AG04449 (cell line): Measurements from ENCODE around the gene TGFBR3.

Source experiments
- CTCF ChIA-PET: fragments of 350-600 bp; formaldehyde crosslinking; extraction: SDS; loops from one replicate; lab custom pipeline; 2021; ENCODE audit warnings: antibody characterized with exemption; lab: Yijun Ruan, JAX
- POLR2A ChIA-PET: fragments of 400-600, 350-600 bp; formaldehyde crosslinking; extraction: SDS; loops from one replicate; lab custom pipeline; 2020; ENCODE audit warnings: antibody characterized with exemption, inconsistent platforms; lab: Yijun Ruan, JAX
- DNase-seq: peaks from one replicate; pipeline ENCODE4 v3.0.0-alpha.2; 2010; ENCODE audit warnings: low read depth, low spot score
- H3K4me3 ChIP-seq: 2 replicates; pipeline ENCODE4 v1.5.1; 2011; ENCODE audit warnings: low read depth, mild to moderate bottlenecking, control low read depth, low read length
- TF ChIP-seq, protein P1 (sequence below): IDR thresholded peaks from one replicate; pipeline ENCODE4 v1.5.1; 2011; ENCODE audit warnings: mild to moderate bottlenecking, moderate library complexity, low read length, control low read depth, inconsistent platforms; ENCODE audit not compliant: insufficient read depth; ENCODE audit errors: missing control alignments

TGFBR3 gene

DNA sequence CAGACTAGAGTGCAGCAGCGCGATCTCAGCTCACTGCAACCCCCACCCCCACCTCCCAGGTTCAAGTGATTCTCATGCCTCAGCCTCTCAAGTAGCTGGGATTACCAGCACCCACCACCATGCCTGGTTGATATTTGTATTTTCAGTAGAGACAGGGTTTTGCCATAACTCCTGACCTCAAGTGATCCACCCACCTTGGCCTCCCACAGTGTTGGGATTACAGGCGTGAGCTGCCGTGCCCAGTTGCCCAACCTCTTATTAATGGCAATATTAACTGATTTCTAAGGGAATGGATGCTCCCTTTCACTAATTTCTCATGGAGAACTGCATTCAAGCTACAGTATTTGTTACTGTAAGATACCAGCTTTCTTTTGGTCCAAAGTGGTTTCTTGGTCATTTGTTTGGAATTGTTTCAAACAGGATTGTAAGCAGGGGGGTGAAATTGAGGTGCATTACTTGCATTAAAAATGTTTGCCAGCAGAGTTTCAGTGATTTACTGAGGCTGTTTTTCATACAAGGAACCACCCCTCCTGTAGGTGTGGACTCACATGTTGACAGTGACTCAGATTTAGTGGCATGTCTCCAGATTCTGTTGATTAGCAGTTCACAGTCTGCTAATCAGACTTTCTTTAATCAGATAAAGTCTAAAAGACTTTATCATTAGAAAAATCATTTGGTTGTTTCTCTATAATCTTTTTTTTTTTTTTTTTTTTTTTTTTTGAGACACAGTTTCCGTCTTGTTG, 3.9 kb upstream of the TGFBR3 start:
- POLR2A ChIA-PET: interaction anchor here (0.7 kb wide), 1 partner anchor 1405 kb away, joined by 3 read pairs; no protein-coding TSS in a partner anchor
- no peak for DNase-seq
- TF ChIP-seq, protein P1, sequence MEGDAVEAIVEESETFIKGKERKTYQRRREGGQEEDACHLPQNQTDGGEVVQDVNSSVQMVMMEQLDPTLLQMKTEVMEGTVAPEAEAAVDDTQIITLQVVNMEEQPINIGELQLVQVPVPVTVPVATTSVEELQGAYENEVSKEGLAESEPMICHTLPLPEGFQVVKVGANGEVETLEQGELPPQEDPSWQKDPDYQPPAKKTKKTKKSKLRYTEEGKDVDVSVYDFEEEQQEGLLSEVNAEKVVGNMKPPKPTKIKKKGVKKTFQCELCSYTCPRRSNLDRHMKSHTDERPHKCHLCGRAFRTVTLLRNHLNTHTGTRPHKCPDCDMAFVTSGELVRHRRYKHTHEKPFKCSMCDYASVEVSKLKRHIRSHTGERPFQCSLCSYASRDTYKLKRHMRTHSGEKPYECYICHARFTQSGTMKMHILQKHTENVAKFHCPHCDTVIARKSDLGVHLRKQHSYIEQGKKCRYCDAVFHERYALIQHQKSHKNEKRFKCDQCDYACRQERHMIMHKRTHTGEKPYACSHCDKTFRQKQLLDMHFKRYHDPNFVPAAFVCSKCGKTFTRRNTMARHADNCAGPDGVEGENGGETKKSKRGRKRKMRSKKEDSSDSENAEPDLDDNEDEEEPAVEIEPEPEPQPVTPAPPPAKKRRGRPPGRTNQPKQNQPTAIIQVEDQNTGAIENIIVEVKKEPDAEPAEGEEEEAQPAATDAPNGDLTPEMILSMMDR: no peak
- no peak overlapping the region for H3K4me3 ChIP-seq
- CTCF ChIA-PET: interaction anchor here (0.8 to 1.5 kb wide), 7 partner anchors 9 to 377 kb away, joined by 3 to 7 read pairs (median 3); no protein-coding TSS in a partner anchor

DNA sequence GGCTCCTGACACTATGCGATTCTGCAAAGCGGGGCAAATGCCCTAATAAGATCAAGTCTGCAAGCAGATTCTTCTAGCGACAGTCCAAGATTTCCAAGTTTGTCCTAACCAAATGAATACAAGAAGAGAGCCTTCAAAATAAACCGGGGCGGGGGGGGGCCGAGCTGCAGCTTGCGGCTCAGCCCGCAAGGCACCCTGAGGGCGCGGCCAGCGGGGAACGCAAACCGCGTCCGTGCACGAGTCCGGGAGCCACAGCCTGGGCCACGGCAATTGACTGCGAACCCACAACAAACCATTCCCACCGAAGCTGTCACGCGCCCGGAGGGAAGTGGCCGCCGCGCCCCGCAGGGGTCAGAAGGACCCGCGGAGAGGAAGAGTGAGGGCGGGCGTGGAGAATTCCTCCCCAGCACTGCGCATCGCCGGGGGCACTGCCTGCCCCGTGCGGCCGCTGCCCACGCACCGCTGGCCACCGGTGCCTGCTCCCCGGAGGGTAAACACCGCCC, 687 bp downstream of the TGFBR3 start:
- DNase-seq: no peak
- TF ChIP-seq, protein P1: peak; percentile 19
- POLR2A ChIA-PET: interaction anchor here (0.6 to 1.6 kb wide), 9 partner anchors 13 to 355 kb away, joined by 3 to 6 read pairs (median 3); no protein-coding TSS in a partner anchor
- H3K4me3 ChIP-seq: peak overlapping the region; percentile 76
- CTCF ChIA-PET: interaction anchor here (0.9 to 5.6 kb wide), 23 partner anchors 14 to 377 kb away, joined by 3 to 81 read pairs (median 4); no protein-coding TSS in a partner anchor

DNA sequence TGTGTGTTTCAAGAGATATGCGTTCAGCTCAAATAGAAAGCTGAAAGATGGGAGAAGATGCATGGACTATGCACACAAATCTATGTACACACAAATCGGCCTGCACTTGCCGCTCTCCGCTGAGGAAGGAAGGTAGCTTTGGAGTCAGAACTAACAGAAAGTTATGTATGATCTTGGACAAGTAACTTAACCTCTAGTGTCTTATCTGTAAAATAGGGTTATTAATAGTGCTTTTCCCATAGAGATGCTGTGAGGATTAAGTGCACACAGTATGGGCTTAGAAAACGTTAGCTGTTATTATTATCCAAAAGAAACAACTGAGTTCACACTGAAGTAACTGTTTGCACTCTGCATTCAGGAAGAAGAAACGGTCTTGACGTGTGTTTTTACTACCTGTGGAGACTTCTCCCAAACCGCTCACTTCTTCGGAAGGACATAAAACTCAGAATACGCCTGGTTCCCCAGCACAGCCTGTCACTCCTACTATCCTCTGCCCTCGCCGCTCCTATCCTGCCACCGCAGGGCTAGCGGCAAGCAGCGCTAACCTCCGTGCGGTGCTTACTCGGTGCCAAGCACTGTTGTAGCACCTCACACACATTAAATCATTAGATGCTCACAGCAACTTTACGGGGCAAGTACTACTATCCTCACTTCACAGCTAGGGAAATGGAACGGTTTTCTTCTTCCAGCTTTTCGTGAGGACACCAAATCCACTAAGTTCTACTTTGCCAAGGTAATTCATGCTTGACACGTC, 1.3 kb downstream of the TGFBR3 start:
- H3K4me3 ChIP-seq: peak overlapping the region; percentile 76
- TF ChIP-seq, protein P1: no peak

DNA sequence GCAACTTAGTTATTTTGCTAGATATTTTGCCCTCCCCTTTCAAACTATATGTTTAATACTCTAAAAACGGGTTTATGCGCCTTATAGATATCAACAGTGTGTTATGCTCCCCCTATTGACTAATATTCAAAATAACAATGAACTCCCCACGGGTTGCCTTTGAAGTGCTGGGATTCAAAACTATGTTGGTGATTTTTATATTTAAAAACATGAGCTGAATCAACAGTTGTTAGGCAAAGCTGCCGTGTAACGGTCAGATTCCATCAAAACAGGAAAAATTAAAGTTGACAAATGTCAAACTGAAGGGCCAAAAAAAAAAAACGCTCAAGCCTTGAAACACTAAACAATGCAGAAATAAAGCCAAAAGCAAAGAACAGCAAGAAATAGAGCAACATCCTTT, 2.5 kb downstream of the TGFBR3 start:
- ChIA-PET POLR2A (interaction anchor here (0.6 kb wide), 1 partner anchor 281 kb away, joined by 3 read pairs; no protein-coding TSS in a partner anchor), CTCF (interaction anchor here (0.6 to 5.6 kb wide), 40 partner anchors 9 to 382 kb away, joined by 3 to 81 read pairs (median 4); no protein-coding TSS in a partner anchor)
- peak overlapping the region; percentile 76 for H3K4me3 ChIP-seq
- no peak for DNase-seq
- TF ChIP-seq, protein P1: peak; percentile 29

More for the DNA sequence above, 1.3 kb downstream of the TGFBR3 start:
- no peak for DNase-seq
- POLR2A ChIA-PET: interaction anchor here (0.7 to 1.6 kb wide), 3 partner anchors 39 to 302 kb away, joined by 3 read pairs; no protein-coding TSS in a partner anchor
- CTCF ChIA-PET: interaction anchor here (0.6 to 5.6 kb wide), 39 partner anchors 8 to 383 kb away, joined by 3 to 81 read pairs (median 4); no protein-coding TSS in a partner anchor

DNA sequence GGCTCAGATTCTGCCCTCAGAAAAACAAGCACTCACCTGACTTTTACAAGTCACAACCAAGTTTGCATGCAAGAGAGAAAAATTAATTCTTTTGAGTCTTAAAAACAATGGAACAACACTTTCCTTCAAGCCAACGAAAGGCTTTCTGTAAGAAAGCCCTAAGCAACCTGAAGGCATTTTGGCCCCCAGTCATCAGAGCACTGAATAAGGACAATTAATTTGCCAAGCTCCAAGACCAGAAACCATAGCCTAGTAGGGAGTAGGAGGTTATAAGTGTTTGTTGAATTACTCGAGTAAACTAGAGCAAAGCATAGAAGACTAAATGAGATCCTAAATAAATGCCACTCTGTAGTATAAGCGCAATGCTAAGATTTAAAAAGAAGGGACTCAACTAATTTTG, 4.7 kb downstream of the TGFBR3 start:
- TF ChIP-seq, protein P1: no peak
- CTCF ChIA-PET: interaction anchor here (1.8 to 2.4 kb wide), 2 partner anchors 10 to 368 kb away, joined by 7 to 8 read pairs; no protein-coding TSS in a partner anchor

More for the DNA sequence above, 4.7 kb downstream of the TGFBR3 start:
- no peak overlapping the region for H3K4me3 ChIP-seq
- DNase-seq: no peak
- POLR2A ChIA-PET: no interaction called here
